Thyroid gland (tissue), 4 donors: ENCODE measurements around the gene SIK3.

Source experiments
- CTCF ChIP-seq, 6 experiments: fragments of 200-600 bp in 3 of 6; fragments of 450-650 bp in 3 of 6; sonication (generic) in 3 of 6; IDR thresholded peaks; one replicate each; pipeline ENCODE4 v1.5.1; 2016 to 2019; ENCODE audit warnings: antibody characterized with exemption in 6 of 6, mild to moderate bottlenecking in 2 of 6, inconsistent platforms in 1 of 6, moderate library complexity in 1 of 6
- POLR2A ChIP-seq, 2 donors: fragments of 450-650 bp; IDR thresholded peaks; one replicate each; pipeline ENCODE4 v1.6.1; 2017; ENCODE audit warnings: antibody characterized with exemption in 2 of 2, mild to moderate bottlenecking in 2 of 2, moderate library complexity in 1 of 2

GRCh38 chr11:117090111-117090706, 8.0 kb downstream of the SIK3 start:
- no peak for TF ChIP-seq POLR2A (IDR thresholded peaks at IDR 0.05)
- TF ChIP-seq CTCF (IDR thresholded peaks at IDR 0.05) = no peak
